GM15510 (cell line): ENCODE results near the gene NFKB1.

Experiments used
- POLR2A ChIP-seq: IDR thresholded peaks from 3 replicates; pipeline ENCODE4 v1.6.1; 2011; ENCODE audit warnings: borderline replicate concordance; ENCODE audit not compliant: insufficient read length; ENCODE audit errors: extremely low read depth

Gene NFKB1

GRCh38 chr4:102534845-102535244 is 33.7 kb downstream of the NFKB1 start:
- no peak for TF ChIP-seq POLR2A

- TF ChIP-seq POLR2A: no peak
Measured at GRCh38 chr4:102535398-102536082, 34.4 kb downstream of the NFKB1 start.

- TF ChIP-seq POLR2A: no peak
Measured at GRCh38 chr4:102536768-102537167, 35.6 kb downstream of the NFKB1 start.

GRCh38 chr4:102537269-102537668 is 36.1 kb downstream of the NFKB1 start:
- no peak for TF ChIP-seq POLR2A

GRCh38 chr4:102541697-102542096 is 40.5 kb downstream of the NFKB1 start:
- TF ChIP-seq POLR2A: no peak

- no peak for TF ChIP-seq POLR2A
Measured at GRCh38 chr4:102543030-102543928, 42.1 kb downstream of the NFKB1 start.

- TF ChIP-seq POLR2A: no peak
Measured at GRCh38 chr4:102546635-102547034, 45.5 kb downstream of the NFKB1 start.

GRCh38 chr4:102547973-102548372 is 46.8 kb downstream of the NFKB1 start:
- TF ChIP-seq POLR2A: no peak

- TF ChIP-seq POLR2A: no peak
Measured at GRCh38 chr4:102551958-102552565, 50.9 kb downstream of the NFKB1 start.

GRCh38 chr4:102552781-102553180 is 51.6 kb downstream of the NFKB1 start:
- TF ChIP-seq POLR2A: no peak

- TF ChIP-seq POLR2A: no peak
Measured at GRCh38 chr4:102553982-102554381, 52.8 kb downstream of the NFKB1 start.

- no peak for TF ChIP-seq POLR2A
Measured at GRCh38 chr4:102554482-102554881, 53.3 kb downstream of the NFKB1 start.

- no peak for TF ChIP-seq POLR2A
Measured at GRCh38 chr4:102554992-102555391, 53.8 kb downstream of the NFKB1 start.

GRCh38 chr4:102557636-102558035 is 56.5 kb downstream of the NFKB1 start:
- no peak for TF ChIP-seq POLR2A

GRCh38 chr4:102560115-102560514 is 59.0 kb downstream of the NFKB1 start:
- TF ChIP-seq POLR2A: no peak
